H1 (cell line): ENCODE measurements around the gene CACNB2. TPM values are rescaled to one million over a fixed set of nuclear protein-coding genes. Genes with fewer than 3 reads are reported as not detected.

Source experiments
- CTCF ChIA-PET: fragments of 300-600 bp; sonication (Branson Sonifier 250); formaldehyde crosslinking; loops from one replicate; lab custom pipeline; 2021; ENCODE audit not compliant: partially characterized antibody; lab: Charles Lee
- POLR2A ChIA-PET: fragments of 300-600 bp; sonication (Branson Sonifier 250); formaldehyde crosslinking; loops from one replicate; lab custom pipeline; 2021; ENCODE audit warnings: inconsistent platforms; ENCODE audit not compliant: partially characterized antibody; lab: Charles Lee
- DNase-seq, 2 experiments: peaks; one replicate each; pipeline versions ENCODE4 v3.0.0 to v3.0.0-alpha.2; 2010 to 2022; ENCODE audit warnings: low spot score in 2 of 2, low read depth in 1 of 2, mixed read lengths in 1 of 2
- FAIRE-seq: peaks from 2 replicates; lab custom pipeline; 2011; peaks lifted over from hg19 to GRCh38; lab: Jason Lieb, UNC
- H2AFZ ChIP-seq: 2 replicates; pipeline ENCODE4 v1.8.1; 2012; ENCODE audit warnings: low read length, inconsistent platforms
- H2AK5ac ChIP-seq: 2 replicates; pipeline ENCODE4 v1.6.1; 2013; ENCODE audit warnings: low read depth, low read length
- H2BK120ac ChIP-seq: replicated peaks from 2 replicates; pipeline ENCODE3; 2013; ENCODE audit warnings: low read depth, low read length, inconsistent platforms
- H2BK12ac ChIP-seq: 2 replicates; pipeline ENCODE4 v1.6.1; 2013; ENCODE audit warnings: low read depth, low read length
- H2BK15ac ChIP-seq: 2 replicates; pipeline ENCODE4 v1.6.1; 2013; ENCODE audit warnings: low read length
- H2BK20ac ChIP-seq: 2 replicates; pipeline ENCODE4 v1.6.1; 2013; ENCODE audit warnings: low read length
- H2BK5ac ChIP-seq: 2 replicates; pipeline ENCODE4 v1.6.1; 2013; ENCODE audit warnings: low read depth, low read length
- H3K14ac ChIP-seq: 2 replicates; pipeline ENCODE4 v1.6.1; 2013; ENCODE audit warnings: inconsistent platforms; ENCODE audit not compliant: insufficient read length
- H3K18ac ChIP-seq: 2 replicates; pipeline ENCODE4 v1.6.1; 2013; ENCODE audit warnings: low read length; ENCODE audit errors: extremely low read depth
- H3K23ac ChIP-seq: 2 replicates; pipeline ENCODE4 v1.6.1; 2013; ENCODE audit warnings: inconsistent platforms; ENCODE audit not compliant: insufficient read length
- H3K23me2 ChIP-seq: 2 replicates; pipeline ENCODE4 v1.6.1; 2013; ENCODE audit warnings: low read depth, low read length
- H3K27ac ChIP-seq: 2 replicates; pipeline ENCODE4 v1.6.1; 2011; ENCODE audit warnings: low read depth, low read length, inconsistent platforms
- H3K27me3 ChIP-seq, 4 experiments: replicated peaks in 1 of 4; 1 replicate in 1 of 4; 2 replicates in 3 of 4; pipeline versions ENCODE4 v1.6.1 to v1.8.1; 2011 to 2013; ENCODE audit warnings: low read length in 3 of 4, mild to moderate bottlenecking in 3 of 4, inconsistent platforms in 2 of 4, mixed read lengths in 2 of 4, moderate library complexity in 1 of 4; ENCODE audit not compliant: control insufficient read depth in 3 of 4, insufficient read depth in 3 of 4; ENCODE audit errors: extremely low read depth in 1 of 4
- H3K36me3 ChIP-seq, 4 experiments: 2 replicates each; pipeline versions ENCODE4 v1.6.1 to v1.8.1; 2011 to 2013; ENCODE audit warnings: mild to moderate bottlenecking in 4 of 4, low read length in 3 of 4, moderate library complexity in 2 of 4, control low read depth in 1 of 4, inconsistent platforms in 1 of 4; ENCODE audit not compliant: insufficient read depth in 4 of 4, control insufficient read depth in 2 of 4
- H3K4ac ChIP-seq: replicated peaks from 2 replicates; pipeline ENCODE3; 2013; ENCODE audit warnings: low read length, low read depth, mixed read lengths, inconsistent platforms; ENCODE audit not compliant: insufficient read length
- H3K4me1 ChIP-seq, 4 experiments: replicated peaks in 1 of 4; 1 replicate in 1 of 4; 2 replicates in 3 of 4; pipeline versions ENCODE4 v1.6.1 to v1.8.1; 2011 to 2013; ENCODE audit warnings: low read length in 3 of 4, inconsistent platforms in 2 of 4, mixed read lengths in 1 of 4; ENCODE audit not compliant: insufficient read depth in 4 of 4, control insufficient read depth in 3 of 4
- H3K4me2 ChIP-seq, 2 experiments: 2 replicates each; pipeline versions ENCODE4 v1.6.1 to v1.8.1; 2011 to 2013; ENCODE audit warnings: low read depth in 2 of 2, low read length in 2 of 2, control low read depth in 1 of 2, inconsistent platforms in 1 of 2, mild to moderate bottlenecking in 1 of 2; ENCODE audit not compliant: insufficient read depth in 1 of 2
- H3K4me3 ChIP-seq, 4 experiments: fragments of 200-600, 300-600 bp in 1 of 4; sonication (generic), shearing (Covaris generic), sonication (Bioruptor Twin) in 1 of 4; 2 replicates each; pipeline versions ENCODE4 v1.5.1 to v1.8.1; 2011 to 2016; ENCODE audit warnings: low read length in 4 of 4, low read depth in 3 of 4, control low read depth in 2 of 4, inconsistent platforms in 2 of 4, mild to moderate bottlenecking in 2 of 4, mixed read lengths in 1 of 4, moderate library complexity in 1 of 4; ENCODE audit not compliant: insufficient read depth in 2 of 4; ENCODE audit errors: extremely low read depth in 1 of 4
- H3K56ac ChIP-seq: replicated peaks from 2 replicates; pipeline ENCODE3; 2013; ENCODE audit warnings: low read depth, mild to moderate bottlenecking, mixed read lengths, low read length, inconsistent platforms; ENCODE audit not compliant: insufficient read length
- H3K79me1 ChIP-seq: 2 replicates; pipeline ENCODE4 v1.6.1; 2013; ENCODE audit warnings: low read depth, low read length, control low read depth
- H3K79me2 ChIP-seq, 2 experiments: 2 replicates each; pipeline versions ENCODE4 v1.6.1 to v1.8.1; 2012 to 2013; ENCODE audit warnings: low read length in 2 of 2, mild to moderate bottlenecking in 2 of 2, inconsistent platforms in 1 of 2; ENCODE audit not compliant: insufficient read depth in 2 of 2, control insufficient read depth in 1 of 2
- H3K9ac ChIP-seq, 4 experiments: replicated peaks in 1 of 4; 1 replicate in 1 of 4; 2 replicates in 3 of 4; pipeline versions ENCODE4 v1.6.1 to v1.8.1; 2011 to 2013; ENCODE audit warnings: low read depth in 3 of 4, low read length in 3 of 4, control low read depth in 2 of 4, mild to moderate bottlenecking in 2 of 4, moderate library complexity in 2 of 4, inconsistent platforms in 1 of 4; ENCODE audit errors: extremely low read depth in 1 of 4
- H3K9me3 ChIP-seq, 2 experiments: 2 replicates each; pipeline versions ENCODE4 v1.6.1 to v1.8.1; 2012 to 2013; ENCODE audit warnings: mild to moderate bottlenecking in 2 of 2, moderate library complexity in 2 of 2, control low read depth in 1 of 2, inconsistent platforms in 1 of 2, low read depth in 1 of 2, low read length in 1 of 2, mixed read lengths in 1 of 2; ENCODE audit not compliant: insufficient read depth in 2 of 2
- H4K20me1 ChIP-seq, 2 experiments: replicated peaks in 1 of 2; 2 replicates each; pipeline versions ENCODE3 to v1.8.1; 2011 to 2013; ENCODE audit warnings: inconsistent platforms in 2 of 2, low read length in 2 of 2, mild to moderate bottlenecking in 1 of 2; ENCODE audit not compliant: insufficient read depth in 2 of 2, control insufficient read depth in 1 of 2
- H4K5ac ChIP-seq: 2 replicates; pipeline ENCODE4 v1.6.1; 2013; ENCODE audit warnings: low read length, low read depth, mixed read lengths, inconsistent platforms; ENCODE audit not compliant: insufficient read length
- H4K8ac ChIP-seq: 2 replicates; pipeline ENCODE4 v1.8.0; 2013; ENCODE audit warnings: mild to moderate bottlenecking, moderate library complexity, low read length, inconsistent platforms; ENCODE audit not compliant: insufficient read depth; ENCODE audit errors: extremely low read depth
- H4K91ac ChIP-seq: replicated peaks from 2 replicates; pipeline ENCODE3; 2013; ENCODE audit warnings: low read length, mixed read lengths, inconsistent platforms; ENCODE audit not compliant: insufficient read length
- CBX5 ChIP-seq: fragments of 300-800, 300-1000 bp; sonication (generic); IDR thresholded peaks from 2 replicates; pipeline ENCODE4 v1.7.1; 2016; ENCODE audit warnings: antibody characterized with exemption, low read length, low read depth
- CHD1 ChIP-seq: IDR thresholded peaks from 2 replicates; pipeline ENCODE4 v1.6.1; 2012; ENCODE audit warnings: low read depth, low read length, improper control_type of control experiment
- CTCF ChIP-seq, 3 experiments: IDR thresholded peaks; 1 replicate in 2 of 3; 2 replicates in 1 of 3; pipeline versions ENCODE4 v1.5.1 to v1.6.1; 2011; ENCODE audit warnings: low read length in 3 of 3, mild to moderate bottlenecking in 3 of 3, inconsistent platforms in 2 of 3, low read depth in 1 of 3, moderate library complexity in 1 of 3; ENCODE audit not compliant: insufficient read depth in 1 of 3; ENCODE audit errors: control extremely low read depth in 1 of 3
- RAD21 ChIP-seq, 2 experiments: IDR thresholded peaks in 1 of 2; conservative IDR thresholded peaks in 1 of 2; 2 replicates each; pipeline ENCODE4 v1.6.1; 2011; ENCODE audit warnings: low read depth in 2 of 2, low read length in 2 of 2, improper control_type of control experiment in 1 of 2, inconsistent platforms in 1 of 2, mild to moderate bottlenecking in 1 of 2, moderate library complexity in 1 of 2
- WGBS, 2 experiments: shearing (Covaris generic) in 1 of 2; methylation state at CpG; one replicate each; pipeline versions ENCODE4 v1.1.6 to v1.1.7; 2013 to 2015; ENCODE audit warnings: low lambda C conversion rate in 2 of 2, mixed read lengths in 2 of 2, inconsistent platforms in 1 of 2, low coverage in 1 of 2, missing lambda C conversion rate in 1 of 2; ENCODE audit not compliant: insufficient replicate concordance in 2 of 2, insufficient coverage in 1 of 2, insufficient read length in 1 of 2; ENCODE audit errors: extremely low coverage in 1 of 2, missing lambda C conversion rate in 1 of 2; 5-methylcytosine and 5-hydroxymethylcytosine counted together
- polyA plus RNA-seq, 7 experiments: library from polyadenylated mRNA; depleted of rRNA in 3 of 7; stranded (reverse) in 5 of 7; unstranded in 2 of 7; fragments of >200 nt in 5 of 7; fragments of 200-250 nt in 2 of 7; gene quantifications; 1 replicate in 5 of 7; 2 replicates in 1 of 7; 4 replicates in 1 of 7; pipeline versions ENCODE4 v1.2.1 to v1.2.3, GENCODE V29; 2011 to 2013; ENCODE audit warnings: missing spikeins in 2 of 7, mixed read lengths in 2 of 7
- total RNA-seq: library from RNA; stranded (reverse); fragmentation: NEBNext Ultra II Directional; extraction: Animal tissue kit (Norgen Biotek cat#: 25700); gene quantifications from 2 replicates; pipeline ENCODE4 v1.2.1, GENCODE V29; 2021

CACNB2 gene
- total and polyA plus RNA-seq, 2 of the 8 experiments (the other 6 are each of a cell fraction or from before 2014, with no cell fraction given): 2.4 to 3.2 TPM

- Histone ChIP-seq H3K23me2 (no peaks in the 10 kb centered on the region), H2BK120ac (no peak overlapping the region), H4K20me1 (no peaks in the 10 kb centered on the region), H2AFZ (no peak overlapping the region), H4K8ac (no peak overlapping the region), H3K14ac (no peak overlapping the region), H3K56ac (no peak overlapping the region), H3K27ac (no peak overlapping the region), H3K23ac (no peak overlapping the region), H3K18ac (no peak overlapping the region), H3K4me1 (peaks cover 0 to 6% (median 2%) of the 10 kb centered on the region in 4 experiments; a peak in 5 of 7 replicates), H2AK5ac (no peak overlapping the region), H2BK12ac (no peak overlapping the region), H2BK20ac (no peak overlapping the region), H4K5ac (no peak overlapping the region), H3K4me2 (no peak overlapping the region), H2BK15ac (no peak overlapping the region), H3K9me3 (0 out of 4 replicates have a peak, but pooled peaks cover 0 to 4% of the 10 kb centered on the region in 2 experiments), H3K27me3 (no peaks in the 10 kb centered on the region), H3K79me2 (no peaks in the 10 kb centered on the region), H3K79me1 (no peaks in the 10 kb centered on the region), H3K36me3 (no peaks in the 10 kb centered on the region), H2BK5ac (no peak overlapping the region), H3K4me3 (no peak overlapping the region), H3K4ac (no peak overlapping the region), H4K91ac (no peak overlapping the region), H3K9ac (no peak overlapping the region)
- peak; percentile 58 for FAIRE-seq
- WGBS, 2 experiments: 45% methylated on average over 8 of the region's 8 CpGs; no CpG with 5 or more reads in 1 of the 2 experiments
- POLR2A ChIA-PET: interaction anchor here (0.8 kb wide), 1 partner anchor 24 kb away, joined by 4 read pairs; no protein-coding TSS in a partner anchor
- DNase-seq: no peak
- TF ChIP-seq RAD21 (IDR thresholded peaks at IDR 0.05 in 1 of 2, conservative IDR thresholded peaks at IDR 0.05 in 1 of 2; ENCODE audit: low read depth in 2 of 2, low read length in 2 of 2) (peak; percentile 79 to 84), CBX5 (no peak), CTCF (IDR thresholded peaks at IDR 0.05; ENCODE audit: control extremely low read depth in 1 of 3, insufficient read depth in 1 of 3, low read depth in 1 of 3, low read length in 3 of 3) (peak in 2 of 3 experiments; percentile 47 to 65; a peak in 2 of 4 replicates), CHD1 (no peak)
- CTCF ChIA-PET: interaction anchor here (0.6 to 2.1 kb wide), 21 partner anchors 9 to 982 kb away, joined by 3 to 9 read pairs (median 4); no protein-coding TSS in a partner anchor
These were observed 98.8 kb downstream of the CACNB2 start for GRCh38 chr10:18238870-18239485.
